NCI-H2107 treated with DMSO at 0.1 percent for 48 hours (cell line): ENCODE data around the gene GPN1.
"Not testable (repeated sequence)": the region's sequence is repeated elsewhere in the genome, so short reads cannot be mapped to it uniquely, and the experiment has no call there.

Source experiments
- DNase-seq: peaks from one replicate; lab custom pipeline; 2025; ENCODE audit not compliant: unreplicated experiment; lab: John Stamatoyannopoulos, UW

The GPN1 gene

GRCh38 chr2:27667446-27667845, 38.6 kb downstream of the GPN1 start:
- no peak for DNase-seq

GRCh38 chr2:27671235-27671634, 42.4 kb downstream of the GPN1 start:
- DNase-seq, result no peak

- no peak for DNase-seq
Measured at GRCh38 chr2:27672723-27673486, 44.1 kb downstream of the GPN1 start.

- no peak for DNase-seq
Measured at GRCh38 chr2:27680571-27680970, 51.7 kb downstream of the GPN1 start.

- DNase-seq, result no peak
Measured at GRCh38 chr2:27681841-27682240, 53.0 kb downstream of the GPN1 start.

GRCh38 chr2:27682334-27682771, 53.5 kb downstream of the GPN1 start:
- DNase-seq, result not testable (repeated sequence)

- DNase-seq, result peak; percentile 90
Measured at GRCh38 chr2:27683390-27684071, 54.7 kb downstream of the GPN1 start.

- not testable (repeated sequence) for DNase-seq
Measured at GRCh38 chr2:27685006-27685405, 56.2 kb downstream of the GPN1 start.

- DNase-seq, result no peak
Measured at GRCh38 chr2:27685577-27685976, 56.7 kb downstream of the GPN1 start.

GRCh38 chr2:27687232-27687631, 58.4 kb downstream of the GPN1 start:
- no peak for DNase-seq

- peak; percentile 6 for DNase-seq
Measured at GRCh38 chr2:27689424-27689823, 60.6 kb downstream of the GPN1 start.

- DNase-seq, result no peak
Measured at GRCh38 chr2:27690052-27690451, 61.2 kb downstream of the GPN1 start.

- no peak for DNase-seq
Measured at GRCh38 chr2:27697660-27698059, 68.8 kb downstream of the GPN1 start.
